Psoas muscle (tissue), 8 donors: ENCODE measurements around the gene TRIM25. TPM values are rescaled to one million over a fixed set of nuclear protein-coding genes. Genes with fewer than 3 reads are reported as not detected.

ENCODE experiments used
- ATAC-seq, 4 donors: fragments of 200-7000 bp; cut with Tn5 transposase; one replicate each; pipeline ENCODE4 v1.9.1; 2020; ENCODE audit warnings: moderate library complexity in 3 of 4, mild to moderate bottlenecking in 2 of 4
- DNase-seq, 2 donors: peaks; one replicate each; pipeline ENCODE4 v3.0.0-alpha.2; 2020
- H3K27ac ChIP-seq: fragments of 200-600 bp; one replicate; pipeline ENCODE4 v1.8.0; 2022
- H3K27me3 ChIP-seq, 3 donors: fragments of 200-600 bp in 1 of 3; one replicate each; pipeline versions ENCODE4 v1.6.1 to v1.8.0; 2013 to 2022; ENCODE audit warnings: low read length in 2 of 3, mild to moderate bottlenecking in 2 of 3, moderate library complexity in 1 of 3; ENCODE audit not compliant: insufficient read depth in 3 of 3
- H3K36me3 ChIP-seq, 2 donors: fragments of 200-600 bp in 1 of 2; one replicate each; pipeline versions ENCODE4 v1.6.1 to v1.8.0; 2013 to 2022; ENCODE audit warnings: low read depth in 1 of 2, mild to moderate bottlenecking in 1 of 2, moderate library complexity in 1 of 2; ENCODE audit not compliant: insufficient read depth in 1 of 2
- H3K4me1 ChIP-seq: fragments of 200-600 bp; one replicate; pipeline ENCODE4 v1.8.0; 2022
- H3K4me3 ChIP-seq: fragments of 200-600 bp; one replicate; pipeline ENCODE4 v1.8.0; 2022; ENCODE audit warnings: mild to moderate bottlenecking
- H3K9me3 ChIP-seq: fragments of 200-600 bp; one replicate; pipeline ENCODE4 v1.8.0; 2022
- CTCF ChIP-seq: fragments of 200-600 bp; IDR thresholded peaks from one replicate; pipeline ENCODE4 v1.8.0; 2022; ENCODE audit warnings: antibody characterized with exemption
- WGBS, 3 donors: extraction: QIAGEN DNeasy Blood & Tissue Kit; methylation state at CpG; one replicate each; pipeline versions ENCODE4 v1.1.6 to v1.1.7; 2013; 5-methylcytosine and 5-hydroxymethylcytosine counted together
- intact Hi-C, 2 donors: fragments of 100-400 bp; cut with DNase I; formaldehyde crosslinking; loops; one replicate each; pipeline versions ENCODE4 v1.11.0 to v1.14.2; 2022
- polyA plus RNA-seq, 3 donors: library from polyadenylated mRNA; stranded (reverse); fragments of 200-250 nt; gene quantifications; one replicate each; pipeline ENCODE4 v1.2.3, GENCODE V29; 2013
- total RNA-seq, 4 donors: library from RNA; stranded (reverse); fragmentation: NEBNext Ultra II Directional in 2 of 4; extraction: Animal tissue kit (Norgen Biotek cat#: 25700) in 2 of 4; gene quantifications; one replicate each; pipeline versions ENCODE4 v1.2.1 to v1.2.4, GENCODE V29; 2021 to 2023
- donor health status: healthy with polysubstance abuse.
- donor health status: DM: no; HTN: no; CAD: no; lungs with moderate emphysema.
- donor health status: Bipolar disorder and iron deficiency.
- donor health status: healthy.
- donor health status: DM: yes; HTN: yes; CAD: no.
- donor health status: DM: no; HTN: no; CAD: no.
- donor health status: DM: no; HTN: no; CAD: no.
- donor health status: DM: yes; HTN: yes; CAD: no.

Gene TRIM25
- total and polyA plus RNA-seq, 7 donors: 5.1 to 20.0 (median 12.4) TPM

DNA sequence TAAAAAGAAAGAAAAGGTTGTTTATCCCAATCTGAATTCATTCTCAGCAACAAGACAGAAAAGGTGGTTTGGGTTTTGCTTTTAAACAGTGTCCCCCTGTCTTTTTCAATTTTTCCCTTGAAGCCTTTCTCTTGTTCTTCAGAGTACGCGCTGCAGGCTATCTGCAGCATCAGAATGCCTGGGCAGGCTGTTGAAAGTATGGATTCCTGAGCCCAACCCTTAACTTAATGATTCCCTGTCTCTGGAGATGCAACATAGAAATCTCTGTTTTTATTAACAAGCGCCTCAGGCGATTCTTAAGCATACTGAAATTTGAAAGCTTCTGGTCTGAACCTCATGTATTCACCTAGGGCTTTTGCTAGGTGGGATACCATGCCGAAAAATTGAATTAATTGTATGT is 47.8 kb downstream of the TRIM25 start:
- TF ChIP-seq CTCF: no peak
- DNase-seq (no peak), ATAC-seq (no peak)
- 94 to 98% (median 95%) methylated on average over 5 of the region's 5 CpGs for WGBS, 3 donors
- H3K27ac ChIP-seq: no peak overlapping the region
- H3K9me3 ChIP-seq: no peaks in the 10 kb centered on the region
- intact Hi-C loops: no loop called here
- no peak overlapping the region for H3K4me3 ChIP-seq
- no peaks in the 10 kb centered on the region for H3K4me1 ChIP-seq
- H3K27me3 ChIP-seq: no peaks in the 10 kb centered on the region
- H3K36me3 ChIP-seq: peaks cover 0 to 8% of the 10 kb centered on the region in 2 donors

- Histone ChIP-seq H3K36me3 (peaks cover 0 to 13% of the 10 kb centered on the region in 2 donors), H3K4me1 (no peaks in the 10 kb centered on the region), H3K4me3 (no peak overlapping the region), H3K27me3 (no peaks in the 10 kb centered on the region), H3K9me3 (no peaks in the 10 kb centered on the region), H3K27ac (no peak overlapping the region)
- intact Hi-C loops: no loop called here
- no peak for TF ChIP-seq CTCF
- ATAC-seq (no peak), DNase-seq (no peak)
- WGBS, 3 donors: 64 to 70% (median 68%) methylated on average over 3 of the region's 3 CpGs
Observed at GRCh38 chr17:56863974-56864373, 49.9 kb downstream of the TRIM25 start.

DNA sequence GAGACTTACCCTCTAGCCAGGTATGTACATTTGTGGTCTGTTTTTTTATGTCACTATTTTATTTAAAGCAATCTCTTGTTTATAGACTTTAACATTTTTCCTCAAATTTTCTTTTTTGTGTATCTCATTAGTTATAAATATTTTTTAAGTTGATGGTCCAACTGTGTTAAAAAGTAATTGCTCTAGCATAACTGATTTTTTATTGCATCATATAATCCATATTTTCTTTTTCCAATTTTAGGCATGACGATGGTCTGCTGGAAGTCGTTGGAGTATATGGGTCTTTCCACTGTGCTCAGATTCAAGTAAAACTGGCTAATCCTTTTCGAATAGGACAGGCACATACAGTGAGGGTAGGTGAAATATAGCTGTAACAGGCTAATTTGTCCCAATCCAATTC is 52.0 kb downstream of the TRIM25 start:
- H3K27ac ChIP-seq: no peak overlapping the region
- H3K4me3 ChIP-seq: no peak overlapping the region
- 84 to 91% (median 87%) methylated on average over 3 of the region's 3 CpGs for WGBS, 3 donors
- ATAC-seq (no peak), DNase-seq (no peak)
- intact Hi-C loops: no loop called here
- H3K36me3 ChIP-seq: peaks cover 0 to 19% of the 10 kb centered on the region in 2 donors
- no peaks in the 10 kb centered on the region for H3K27me3 ChIP-seq
- H3K9me3 ChIP-seq: no peaks in the 10 kb centered on the region
- H3K4me1 ChIP-seq: no peaks in the 10 kb centered on the region
- TF ChIP-seq CTCF: no peak

- Histone ChIP-seq H3K27ac (no peak overlapping the region), H3K4me1 (no peaks in the 10 kb centered on the region), H3K4me3 (no peak overlapping the region), H3K9me3 (no peaks in the 10 kb centered on the region), H3K27me3 (no peaks in the 10 kb centered on the region), H3K36me3 (peaks cover 0 to 16% of the 10 kb centered on the region in 2 donors)
- intact Hi-C loops: no loop called here
- WGBS, 3 donors: 60 to 66% (median 64%) methylated on average over 3 of the region's 3 CpGs
- no peak for TF ChIP-seq CTCF
- DNase-seq: no peak
- no peak for ATAC-seq
Observed at GRCh38 chr17:56851008-56851407, 62.8 kb downstream of the TRIM25 start.

- H3K9me3 ChIP-seq: no peaks in the 10 kb centered on the region
- no peak for TF ChIP-seq CTCF
- H3K27me3 ChIP-seq: no peaks in the 10 kb centered on the region
- no peaks in the 10 kb centered on the region for H3K4me1 ChIP-seq
- no peak overlapping the region for H3K4me3 ChIP-seq
- no peak for ATAC-seq
- intact Hi-C loops: no loop called here
- WGBS, 3 donors: 89 to 98% (median 92%) methylated on average over 2 of the region's 2 CpGs
- no peak for DNase-seq
- peaks cover 0 to 16% of the 10 kb centered on the region in 2 donors for H3K36me3 ChIP-seq
- no peak overlapping the region for H3K27ac ChIP-seq
Observed at GRCh38 chr17:56850591-56850990, 63.3 kb downstream of the TRIM25 start.
